Measurements from ENCODE around the gene BAD. TPM values are rescaled to one million over a fixed set of nuclear protein-coding genes. Genes with fewer than 3 reads are reported as not detected.

BAD gene
- total RNA-seq, 1 donor from 2014 or later: 28.2 TPM

GRCh38 chr11:64296236-64296635, 11.8 kb upstream of the BAD start:
- no peak for DNase-seq

GRCh38 chr11:64295760-64296159, 11.3 kb upstream of the BAD start:
- DNase-seq: no peak

GRCh38 chr11:64294774-64295173, 10.3 kb upstream of the BAD start:
- no peak for DNase-seq

GRCh38 chr11:64292460-64293254, 8.2 kb upstream of the BAD start:
- DNase-seq: no peak

GRCh38 chr11:64291752-64292459, 7.4 kb upstream of the BAD start:
- DNase-seq: no peak

- no peak for DNase-seq
These were observed 6.8 kb upstream of the BAD start, which contains the start of gene KCNK4 for GRCh38 chr11:64291262-64291751. TSS of gene KCNK4 (plus strand) at chr11:64291302. CDS start at chr11:64293019, 1,717 bp downstream.

- no peak for DNase-seq
These were observed 6.1 kb upstream of the BAD start for GRCh38 chr11:64290352-64291261.

GRCh38 chr11:64289002-64289564, 4.6 kb upstream of the BAD start:
- no peak for DNase-seq

- DNase-seq: no peak
These were observed 3.9 kb upstream of the BAD start for GRCh38 chr11:64288353-64288750.

- DNase-seq: no peak
These were observed 3.3 kb upstream of the BAD start for GRCh38 chr11:64287676-64288352.

- no peak for DNase-seq
These were observed 2.3 kb upstream of the BAD start for GRCh38 chr11:64286801-64287159.

GRCh38 chr11:64285885-64286800, 1.7 kb upstream of the BAD start:
- DNase-seq: no peak

GRCh38 chr11:64284962-64285884, 758 bp upstream of the BAD start, which contains the start of gene GPR137:
TSS of gene GPR137 (plus strand) at chr11:64285848. CDS start at chr11:64286525, 677 bp downstream.
- peak; percentile 91 for DNase-seq

- DNase-seq: no peak
These were observed 1.4 kb downstream of the BAD start for GRCh38 chr11:64283092-64283491.

GRCh38 chr11:64281957-64282770, 2.3 kb downstream of the BAD start:
- no peak for DNase-seq

GRCh38 chr11:64278576-64279190, 5.8 kb downstream of the BAD start:
- DNase-seq: no peak

GRCh38 chr11:64276653-64277431, 7.6 kb downstream of the BAD start:
- DNase-seq: no peak
